ENCODE data around the gene DSCAML1. TPM values are rescaled to one million over a fixed set of nuclear protein-coding genes. Genes with fewer than 3 reads are reported as not detected.
"Not testable (repeated sequence)": the region's sequence is repeated elsewhere in the genome, so short reads cannot be mapped to it uniquely, and the experiment has no call there.

DSCAML1 gene
- polyA plus RNA-seq, 3 donors, result 0.13 to 0.46 (median 0.34) TPM

DNA sequence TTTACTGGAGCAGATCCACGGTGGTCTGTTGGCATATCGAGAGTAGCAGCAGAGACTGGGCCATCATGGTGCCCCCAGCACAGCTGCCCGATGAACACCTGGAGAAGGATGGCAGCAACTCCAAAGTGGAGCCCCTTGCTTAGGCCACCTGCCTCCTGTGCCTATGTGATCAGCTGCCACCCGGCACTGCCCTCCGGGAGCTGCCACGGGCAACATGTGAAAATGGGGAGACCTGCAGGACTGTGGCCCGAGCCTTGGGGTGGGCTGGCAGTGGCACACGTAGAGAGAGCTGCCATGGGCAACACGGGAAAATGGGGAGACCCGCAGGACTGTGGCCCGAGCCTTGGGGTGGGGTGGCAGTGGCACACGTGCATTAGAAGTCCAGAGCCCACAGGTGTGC lies 24.4 kb upstream of the DSCAML1 start:
- H3K27ac ChIP-seq (ENCODE audit: low read depth, low read length), result no peak overlapping the region
- WGBS, 3 donors, result 65 to 93% (median 90%) methylated on average over 12 of the region's 12 CpGs

DNA sequence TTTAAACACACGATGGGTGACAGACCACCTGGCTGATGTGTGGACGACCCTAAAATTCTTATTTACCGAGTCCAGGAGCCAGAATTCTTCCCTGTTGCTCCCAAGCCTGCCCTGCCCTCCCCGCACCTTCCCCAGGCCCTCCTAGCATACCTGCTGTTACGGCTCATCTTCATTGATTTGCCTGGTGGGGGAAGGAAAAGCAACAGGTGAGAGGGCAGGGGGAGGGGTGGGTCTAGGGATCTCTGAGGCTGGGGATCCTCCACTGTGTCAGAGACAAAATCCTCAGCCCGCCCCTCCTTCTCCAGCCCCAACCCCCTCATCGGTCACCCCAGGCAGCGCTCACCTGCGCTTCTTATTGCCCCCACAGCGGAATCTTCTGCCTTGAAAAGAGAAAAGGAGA lies 23.5 kb upstream of the DSCAML1 start:
- 81 to 96% (median 96%) methylated on average over 10 of the region's 10 CpGs for WGBS, 3 donors
- H3K27ac ChIP-seq (ENCODE audit: low read depth, low read length), result no peak overlapping the region

DNA sequence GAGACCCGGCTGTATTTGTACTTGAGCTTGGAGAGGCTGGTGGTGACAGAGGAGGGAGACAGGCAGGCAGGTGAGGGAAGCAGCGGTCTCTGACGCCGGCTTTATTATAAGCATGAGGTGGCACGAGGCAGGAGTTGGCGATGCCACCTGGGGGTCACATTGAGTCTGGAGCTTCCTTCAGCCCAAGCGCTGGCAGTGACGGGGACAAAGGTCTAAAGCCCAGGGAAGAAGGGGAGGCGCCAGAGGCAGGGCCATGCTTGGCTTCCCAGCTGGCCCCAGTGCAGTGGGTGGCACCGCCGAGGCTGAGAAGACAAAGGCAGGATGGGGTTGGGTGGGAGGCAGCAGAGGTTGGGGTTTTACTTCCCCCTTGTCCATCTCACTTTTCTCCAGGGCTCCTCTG lies 23.1 kb upstream of the DSCAML1 start:
- no peak overlapping the region for H3K27ac ChIP-seq (ENCODE audit: low read depth, low read length)
- 78 to 92% (median 86%) methylated on average over 11 of the region's 11 CpGs for WGBS, 3 donors

GRCh38 chr11:117819096-117820040 lies 22.4 kb upstream of the DSCAML1 start:
- WGBS, 3 donors, result 54 to 73% (median 73%) methylated on average over 10 of the region's 10 CpGs
- no peak overlapping the region for H3K27ac ChIP-seq (ENCODE audit: low read depth, low read length)

DNA sequence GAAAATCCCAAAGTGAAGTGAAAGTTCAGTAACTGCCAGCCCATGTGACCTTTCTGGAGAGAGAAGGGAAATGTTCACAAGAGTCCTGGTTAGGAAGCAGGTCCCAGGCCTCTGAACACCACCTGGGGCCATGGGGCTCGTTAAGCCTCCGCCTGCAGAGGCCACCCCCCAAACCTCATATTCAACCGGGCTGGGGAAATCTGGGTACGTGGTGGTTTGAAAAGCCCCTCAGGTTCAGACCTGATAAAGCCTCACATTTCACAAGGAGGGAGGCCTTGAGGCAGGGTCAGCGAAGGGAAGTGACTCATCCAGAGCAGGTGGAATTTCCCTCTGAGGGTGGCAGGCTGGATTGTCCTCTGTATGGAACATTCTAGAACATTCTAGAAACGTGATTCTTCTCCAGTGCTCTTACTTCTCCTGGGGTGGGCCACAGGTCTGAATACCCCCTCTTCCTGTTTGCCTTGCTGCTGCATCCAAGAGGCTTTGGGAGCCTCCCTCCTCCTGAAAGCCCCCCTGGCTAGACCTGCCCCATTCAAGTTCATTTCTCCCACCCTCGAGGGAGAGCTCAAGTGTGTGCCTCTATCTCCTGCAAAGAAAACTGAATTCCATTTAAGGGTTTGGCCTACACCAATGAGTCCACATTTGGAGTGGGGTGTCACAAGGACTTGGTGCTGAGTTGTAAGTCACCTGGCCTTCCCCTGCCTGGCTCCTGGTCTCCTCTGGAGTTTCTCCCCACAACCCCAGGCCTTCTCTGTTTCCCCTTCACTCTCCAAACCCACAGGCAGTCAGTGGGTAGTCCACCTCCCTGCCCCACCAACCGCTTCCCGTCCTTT lies 21.2 kb upstream of the DSCAML1 start:
- H3K27ac ChIP-seq (ENCODE audit: low read depth, low read length), result no peak overlapping the region

DNA sequence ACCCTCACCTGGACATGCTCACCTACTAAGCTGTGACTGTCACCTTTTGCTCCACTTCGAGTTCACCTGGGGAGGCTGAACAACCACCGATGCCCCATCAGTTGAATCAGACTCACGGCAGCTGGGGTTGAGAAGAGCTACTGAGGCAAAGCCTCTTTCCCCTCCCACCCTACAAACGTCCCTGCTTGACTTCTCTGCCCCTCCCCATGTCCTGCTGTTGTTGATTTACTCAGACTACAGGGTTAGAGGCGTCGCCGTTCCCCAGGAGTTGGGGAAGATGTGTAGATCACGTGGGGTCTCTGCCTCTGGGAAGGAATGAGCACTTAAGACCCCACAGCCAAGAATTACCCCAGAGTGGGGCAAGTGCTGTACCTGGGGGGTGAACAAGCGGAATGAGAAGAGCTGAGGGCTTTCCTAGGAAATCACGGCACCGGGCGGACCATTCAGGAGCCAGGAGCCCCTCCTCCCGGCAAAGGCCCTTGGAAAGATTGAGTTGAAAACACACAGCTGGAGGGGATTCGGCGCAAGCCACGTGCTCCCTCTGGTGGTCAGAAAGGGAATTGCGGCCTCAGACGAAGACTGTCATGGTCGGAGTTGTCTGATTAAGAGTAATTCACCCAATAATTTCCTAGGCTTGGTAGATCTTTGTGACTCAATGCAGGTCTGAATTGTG lies 20.5 kb upstream of the DSCAML1 start:
- 17 to 19% (median 18%) methylated on average over 19 of the region's 19 CpGs for WGBS, 3 donors
- H3K27ac ChIP-seq (ENCODE audit: low read depth, low read length), result no peak overlapping the region

More for the DNA sequence above, 21.2 kb upstream of the DSCAML1 start:
- WGBS, 3 donors, result 52 to 63% (median 61%) methylated on average over 9 of the region's 9 CpGs

GRCh38 chr11:117816846-117817367 lies 19.9 kb upstream of the DSCAML1 start:
- H3K27ac ChIP-seq (ENCODE audit: low read depth, low read length), result no peak overlapping the region
- 71 to 84% (median 74%) methylated on average over 5 of the region's 5 CpGs for WGBS, 3 donors

DNA sequence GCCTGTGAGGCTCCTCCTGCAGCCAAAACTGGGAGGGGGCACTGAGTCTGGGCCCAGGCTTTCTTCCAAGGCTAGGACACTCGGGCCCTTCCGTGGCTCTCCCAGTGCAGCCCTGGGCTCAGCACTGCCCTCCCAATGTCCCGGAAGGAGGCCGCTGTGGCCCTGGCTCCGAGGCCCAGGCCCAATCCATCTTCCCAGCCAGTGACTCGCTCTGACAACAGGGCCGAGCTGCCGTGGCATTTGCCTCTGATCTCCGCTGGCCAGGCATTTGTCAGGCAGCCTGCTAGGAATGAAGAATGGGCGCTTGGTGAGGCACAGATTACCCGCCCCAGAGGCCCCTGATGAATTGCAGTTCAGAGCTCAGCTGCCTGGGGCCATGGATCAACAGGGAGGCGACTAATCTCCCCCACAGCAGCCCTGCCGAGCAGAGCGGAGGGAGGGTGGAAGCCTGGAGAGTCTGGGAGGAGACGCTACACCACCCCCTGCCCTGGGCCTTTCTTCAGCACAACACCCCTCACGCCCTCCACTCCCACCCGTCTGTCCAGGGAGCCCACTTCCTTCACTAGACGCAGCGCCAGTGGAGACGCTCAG lies 19.2 kb upstream of the DSCAML1 start:
- H3K27ac ChIP-seq (ENCODE audit: low read depth, low read length), result no peak overlapping the region

GRCh38 chr11:117815262-117815803 lies 18.3 kb upstream of the DSCAML1 start:
- no peak overlapping the region for H3K27ac ChIP-seq (ENCODE audit: low read depth, low read length)
- WGBS, 3 donors, result 37 to 46% (median 42%) methylated on average over 7 of the region's 7 CpGs

More for the DNA sequence above, 19.2 kb upstream of the DSCAML1 start:
- WGBS, 3 donors, result 54 to 64% (median 59%) methylated on average over 20 of the region's 20 CpGs

- no peak overlapping the region for H3K27ac ChIP-seq (ENCODE audit: low read depth, low read length)
- 28 to 36% (median 31%) methylated on average over 14 of the region's 14 CpGs for WGBS, 3 donors
Measured at GRCh38 chr11:117814766-117815261, 17.8 kb upstream of the DSCAML1 start.

DNA sequence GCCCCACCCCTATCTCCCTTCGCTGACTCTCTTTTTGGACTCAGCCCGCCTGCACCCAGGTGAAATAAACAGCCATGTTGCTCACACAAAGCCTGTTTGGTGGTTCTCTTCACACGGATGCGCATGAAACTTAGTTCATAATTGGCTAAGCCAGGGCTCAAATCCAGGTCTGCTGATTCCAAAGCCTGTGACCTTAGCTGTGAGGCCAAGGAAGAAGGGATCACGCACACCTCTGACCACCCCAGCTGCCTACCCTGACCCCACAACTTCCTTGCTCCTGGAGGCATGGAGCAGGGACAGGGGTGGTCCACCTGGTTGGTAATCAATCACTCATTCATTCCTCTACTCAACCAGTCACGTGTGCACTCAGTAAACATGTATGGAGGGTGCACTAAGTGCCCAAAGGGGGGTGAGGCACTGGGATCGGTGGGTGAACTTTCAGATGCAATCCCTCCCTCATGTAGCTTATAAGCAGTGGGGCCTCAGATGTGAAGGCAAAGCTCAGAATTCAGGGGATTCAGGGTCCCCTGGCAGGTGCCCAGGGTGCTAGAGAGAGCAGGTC lies 17.3 kb upstream of the DSCAML1 start:
- 71 to 85% (median 84%) methylated on average over 6 to 7 of the region's 7 CpGs for WGBS, 3 donors
- no peak overlapping the region for H3K27ac ChIP-seq (ENCODE audit: low read depth, low read length)

DNA sequence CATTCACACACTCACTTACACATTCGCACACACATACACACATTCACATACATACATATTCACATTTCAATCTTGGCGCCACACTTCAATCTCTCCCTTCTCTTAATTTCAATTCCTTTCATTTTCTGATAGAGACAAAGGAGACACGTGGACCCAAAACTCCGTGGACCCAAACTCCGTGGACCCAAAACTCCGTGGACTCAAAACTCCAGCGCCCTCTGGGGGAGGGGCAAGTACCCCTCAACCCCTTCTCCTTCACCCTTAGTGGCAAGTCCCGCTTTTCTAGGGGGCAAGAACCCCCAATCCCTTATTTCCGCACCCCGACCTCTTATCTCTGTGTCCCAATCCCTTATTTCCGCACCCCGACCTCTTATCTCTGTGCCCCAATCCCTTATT lies 13.0 kb upstream of the DSCAML1 start:
- 85 to 90% (median 88%) methylated on average over 12 of the region's 12 CpGs for WGBS, 3 donors
- not testable (repeated sequence) for H3K27ac ChIP-seq (ENCODE audit: low read depth, low read length)

- 29 to 40% (median 32%) methylated on average over 22 of the region's 22 CpGs for WGBS, 3 donors
- no peak overlapping the region for H3K27ac ChIP-seq (ENCODE audit: low read depth, low read length)
Measured at GRCh38 chr11:117809236-117810055, 12.4 kb upstream of the DSCAML1 start.

- WGBS, 3 donors, result 55 to 65% (median 65%) methylated on average over 12 of the region's 12 CpGs
Measured at GRCh38 chr11:117808784-117809183, 11.8 kb upstream of the DSCAML1 start.

DNA sequence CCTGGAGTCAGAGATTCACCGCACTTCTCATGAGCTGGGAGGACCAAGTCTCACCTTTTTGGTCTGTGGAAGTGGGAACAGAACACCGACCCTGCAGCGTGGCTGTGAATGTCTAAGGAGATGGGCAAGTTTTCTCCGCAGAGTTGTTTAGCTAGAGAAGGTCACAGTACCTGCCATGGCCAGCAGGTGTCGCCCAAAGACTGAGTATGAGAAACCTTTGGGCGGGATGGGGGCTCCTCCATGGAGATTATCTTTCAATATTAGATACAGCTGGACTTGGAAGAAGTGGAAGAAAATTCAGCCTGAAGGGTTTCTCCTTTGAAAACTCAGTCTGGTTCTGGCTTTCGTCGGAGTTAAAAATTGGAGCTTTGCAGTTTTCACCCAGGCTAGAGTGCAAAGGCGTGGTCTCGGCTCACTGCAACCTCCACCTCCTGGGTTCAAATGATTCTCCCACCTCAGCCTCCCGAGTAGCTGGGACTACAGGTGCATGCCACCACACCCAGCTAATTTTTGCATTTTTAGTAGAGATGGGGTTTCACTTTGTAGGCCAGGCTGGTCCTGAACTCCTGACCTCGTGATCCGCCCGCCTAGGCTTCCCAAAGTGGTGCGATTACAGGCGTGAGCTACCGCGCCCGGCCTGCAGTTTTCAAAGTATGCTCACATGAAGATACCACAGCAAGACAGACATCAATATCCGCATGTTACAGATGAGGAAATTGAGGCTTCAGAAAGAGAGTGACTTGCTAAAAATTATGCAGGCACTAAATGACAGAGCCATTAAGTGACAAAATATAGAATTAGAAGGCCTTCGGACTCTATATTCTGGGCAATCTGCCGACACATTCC lies 10.7 kb upstream of the DSCAML1 start:
- 53 to 58% (median 55%) methylated on average over 22 of the region's 22 CpGs for WGBS, 3 donors

More at GRCh38 chr11:117808784-117809183, 11.8 kb upstream of the DSCAML1 start:
- H3K27ac ChIP-seq (ENCODE audit: low read depth, low read length), result no peak overlapping the region

DNA sequence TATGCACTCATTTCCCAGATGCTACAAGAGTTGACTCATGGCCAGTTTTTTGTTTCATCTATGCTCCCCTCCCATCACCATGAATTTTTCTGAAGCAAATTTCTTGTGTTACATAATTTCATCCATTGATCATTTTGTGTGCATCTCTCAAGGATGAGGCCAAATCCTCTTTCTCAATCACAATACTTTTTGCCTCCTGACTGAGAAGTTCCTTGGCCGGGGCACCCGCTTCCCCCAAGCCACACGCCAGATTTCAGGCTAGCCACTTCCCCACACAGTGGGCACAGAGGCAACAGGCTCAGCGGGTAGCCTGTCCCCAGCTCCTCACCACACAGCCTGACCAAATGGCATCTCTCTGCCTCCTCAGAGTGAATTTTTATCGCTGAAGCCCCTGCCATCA lies 9.8 kb upstream of the DSCAML1 start:
- H3K27ac ChIP-seq (ENCODE audit: low read depth, low read length), result no peak overlapping the region
- WGBS, 3 donors, result 60 to 86% (median 65%) methylated on average over 5 of the region's 5 CpGs

More for the DNA sequence above, 10.7 kb upstream of the DSCAML1 start:
- H3K27ac ChIP-seq (ENCODE audit: low read depth, low read length), result no peak overlapping the region

Measured in adipose tissue (tissue), 3 donors.